NCI-H1694 treated with DMSO at 0.1 percent for 48 hours (cell line): ENCODE measurements around the gene LTBP1.
"Not testable (repeated sequence)": the region's sequence is repeated elsewhere in the genome, so short reads cannot be mapped to it uniquely, and the experiment has no call there.

Source experiments
- DNase-seq: peaks from one replicate; lab custom pipeline; 2025; lab: John Stamatoyannopoulos, UW

LTBP1 gene

DNA sequence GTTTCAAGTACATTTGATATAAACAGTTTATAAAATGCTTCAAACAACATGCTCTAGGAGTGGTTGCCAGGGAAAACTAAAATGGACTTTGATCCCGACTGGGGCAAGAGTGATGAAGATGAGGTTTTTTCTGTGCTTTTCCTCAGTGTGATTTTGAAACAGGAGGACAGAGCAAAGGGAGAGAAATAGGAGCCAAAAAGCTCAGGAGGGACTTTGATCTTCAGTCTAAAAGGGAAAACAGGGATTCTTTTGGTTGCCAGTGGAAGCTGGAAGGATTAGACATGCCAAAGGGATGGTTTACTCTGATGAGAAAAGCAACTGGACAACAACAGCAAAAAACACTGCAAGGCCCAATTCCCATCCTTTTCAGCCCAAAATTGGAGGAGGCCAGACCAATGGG lies 95.5 kb downstream of the LTBP1 start:
- no peak for DNase-seq

DNA sequence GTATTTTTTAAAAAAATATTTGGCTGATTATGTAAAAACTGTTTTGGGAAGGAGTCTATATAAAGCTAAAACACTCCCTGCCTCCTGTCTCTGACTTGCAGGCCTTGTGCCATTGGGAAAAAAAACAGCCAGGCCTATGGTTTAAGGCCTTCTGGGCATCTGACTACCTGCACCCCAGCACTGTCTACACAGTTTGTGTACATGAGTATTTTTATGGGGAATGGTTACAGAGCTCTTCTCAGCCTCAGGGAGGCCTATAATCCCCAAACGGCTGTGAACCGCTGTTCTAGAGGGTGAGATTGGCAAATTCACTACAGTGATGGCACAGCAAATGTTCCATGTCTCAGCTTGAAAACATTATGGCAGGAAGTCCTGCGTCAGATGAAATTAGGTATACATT lies 96.1 kb downstream of the LTBP1 start:
- DNase-seq = no peak

DNA sequence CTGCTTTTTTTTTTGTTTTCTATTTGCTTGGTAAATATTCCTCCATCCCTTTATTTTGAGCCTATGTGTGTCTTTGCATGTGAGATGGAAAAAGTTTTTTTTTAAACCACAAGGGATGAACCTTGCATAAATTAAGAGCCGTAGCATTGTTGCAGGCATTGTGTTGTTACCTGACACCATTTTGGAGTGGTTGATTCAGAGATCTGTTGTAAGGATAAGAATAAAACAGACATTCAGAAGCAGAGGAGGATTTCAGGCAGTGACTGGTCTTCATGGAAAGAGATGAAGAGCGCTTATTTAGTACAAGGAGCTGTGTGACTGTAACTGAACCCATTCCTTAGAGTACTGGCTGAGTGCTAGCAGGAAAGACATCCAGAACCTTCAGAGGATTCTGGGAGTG lies 101.2 kb downstream of the LTBP1 start:
- DNase-seq = no peak

DNA sequence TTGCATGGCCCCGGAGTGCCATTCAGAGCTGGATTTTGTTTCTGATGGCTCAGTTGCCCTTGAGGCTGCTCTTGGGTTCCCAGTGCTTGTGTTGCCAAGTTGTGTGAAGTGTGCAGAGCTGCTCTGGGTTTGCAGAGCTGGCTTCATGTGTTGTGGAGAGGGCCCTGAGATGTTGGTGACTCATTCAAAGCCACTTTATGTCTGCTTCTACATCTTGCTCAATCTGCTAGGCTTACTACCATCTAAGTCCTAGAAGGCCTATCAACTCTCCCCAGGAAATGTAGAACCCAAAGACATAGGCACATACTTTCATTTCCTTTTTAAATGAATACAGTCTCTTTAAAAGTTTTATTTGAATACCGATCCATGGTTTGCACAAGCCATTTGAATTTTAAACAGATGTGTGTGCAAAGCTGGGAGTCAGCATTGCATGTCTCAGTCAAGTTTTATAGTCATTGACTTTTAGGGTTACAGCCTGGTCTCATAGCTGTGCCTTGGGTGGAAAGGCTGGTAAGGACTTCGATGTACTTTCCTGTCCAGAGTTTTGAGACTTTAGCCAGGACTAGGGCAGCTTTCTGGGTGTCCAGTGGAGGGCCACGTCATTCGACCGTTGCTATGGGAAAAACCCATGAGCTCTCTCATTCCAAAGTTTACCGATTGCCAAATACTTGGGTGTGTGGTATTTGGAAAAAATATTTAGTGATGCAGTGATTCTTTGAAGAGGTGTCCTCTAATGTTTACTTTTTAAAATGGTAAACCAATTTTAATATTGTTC lies 105.0 kb downstream of the LTBP1 start:
- DNase-seq = no peak

DNA sequence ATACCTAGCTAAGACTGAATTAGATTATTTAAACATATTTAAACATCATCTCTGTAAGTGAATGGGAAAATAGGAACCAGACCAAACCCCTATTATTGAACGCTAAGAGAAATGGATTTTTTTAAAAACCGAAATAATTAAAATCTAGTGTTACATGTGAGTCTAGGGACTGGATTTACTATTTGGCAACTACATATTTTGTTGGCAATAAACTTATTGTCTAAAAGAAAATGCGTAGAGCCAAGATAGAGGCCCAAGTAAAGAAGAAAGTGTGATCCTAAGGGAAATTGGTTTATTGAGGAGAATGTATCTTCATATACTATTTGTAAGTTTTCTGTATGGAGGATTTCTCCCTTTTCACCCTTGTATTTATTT lies 105.6 kb downstream of the LTBP1 start:
- no peak for DNase-seq

DNA sequence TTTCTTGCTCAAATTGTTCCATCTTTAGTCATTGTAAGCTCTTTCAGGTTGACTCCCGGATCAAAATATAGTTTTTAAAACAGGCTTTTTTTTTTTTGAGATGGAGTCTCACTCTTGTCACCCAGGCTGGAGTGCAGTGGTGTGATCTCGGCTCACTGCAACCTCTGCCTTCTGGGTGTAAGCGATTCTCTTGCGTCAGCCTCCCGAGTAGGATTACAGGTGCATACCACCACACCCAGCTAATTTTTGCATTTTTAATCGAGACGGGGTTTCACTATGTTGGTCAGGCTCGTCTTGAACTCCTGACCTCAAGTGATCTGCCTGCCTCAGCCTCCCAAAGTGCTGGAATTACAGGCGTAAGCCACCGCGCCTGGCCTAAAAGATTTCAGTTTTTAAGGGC lies 106.0 kb downstream of the LTBP1 start:
- not testable (repeated sequence) for DNase-seq

DNA sequence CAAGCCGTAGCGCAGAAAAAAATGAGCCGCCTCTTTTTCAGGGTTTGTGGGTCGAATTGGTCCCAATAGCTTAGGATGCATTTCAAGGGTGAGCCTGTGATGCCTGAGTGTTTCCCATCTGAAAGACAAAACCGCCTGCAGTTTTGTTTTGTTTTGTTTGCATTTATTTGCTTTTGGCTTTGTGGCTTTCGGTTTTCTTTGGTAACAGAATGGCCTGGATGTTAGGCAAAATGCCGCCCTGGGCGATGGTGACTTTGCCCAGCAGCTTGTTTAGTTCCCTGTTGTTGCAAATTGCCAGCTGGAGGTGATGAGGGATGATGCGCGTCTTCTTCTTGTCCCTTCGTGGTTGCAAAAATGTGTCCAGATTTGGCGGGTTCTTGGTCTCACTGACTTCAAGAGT lies 109.4 kb downstream of the LTBP1 start:
- DNase-seq = no peak

DNA sequence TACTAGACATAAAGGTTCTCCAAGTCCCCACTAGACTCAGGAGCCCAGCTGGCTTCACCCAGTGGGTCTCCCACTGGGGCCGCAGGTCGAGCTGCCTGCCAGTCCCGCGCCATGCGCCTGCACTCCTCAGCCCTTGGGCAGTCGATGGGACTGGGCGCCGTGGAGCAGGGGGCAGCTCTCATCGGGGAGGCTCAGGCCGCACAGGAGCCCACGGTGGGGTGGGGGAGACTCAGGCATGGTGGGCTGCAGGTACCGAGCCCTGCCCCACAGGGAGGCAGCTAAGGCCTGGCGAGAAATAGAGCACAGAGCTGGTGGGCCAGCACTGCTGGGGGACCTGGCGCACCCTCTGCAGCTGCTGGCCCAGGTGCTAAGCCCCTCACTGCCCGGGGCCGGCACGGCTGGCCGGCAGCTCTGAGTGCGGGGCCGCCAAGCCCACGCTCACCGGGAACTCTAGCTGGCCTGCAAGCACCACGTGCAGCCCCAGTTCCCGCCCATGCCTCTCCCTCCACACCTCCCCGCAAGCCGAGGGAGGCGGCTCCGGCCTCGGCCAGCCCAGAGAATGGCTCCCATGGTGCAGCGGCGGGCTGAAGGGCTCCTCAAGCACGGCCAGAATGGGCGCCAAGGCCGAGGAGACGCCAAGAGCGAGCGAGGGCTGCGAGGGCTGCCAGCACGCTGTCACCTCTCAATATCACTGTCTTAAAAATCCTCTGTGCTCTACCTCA lies 110.7 kb downstream of the LTBP1 start:
- not testable (repeated sequence) for DNase-seq

DNA sequence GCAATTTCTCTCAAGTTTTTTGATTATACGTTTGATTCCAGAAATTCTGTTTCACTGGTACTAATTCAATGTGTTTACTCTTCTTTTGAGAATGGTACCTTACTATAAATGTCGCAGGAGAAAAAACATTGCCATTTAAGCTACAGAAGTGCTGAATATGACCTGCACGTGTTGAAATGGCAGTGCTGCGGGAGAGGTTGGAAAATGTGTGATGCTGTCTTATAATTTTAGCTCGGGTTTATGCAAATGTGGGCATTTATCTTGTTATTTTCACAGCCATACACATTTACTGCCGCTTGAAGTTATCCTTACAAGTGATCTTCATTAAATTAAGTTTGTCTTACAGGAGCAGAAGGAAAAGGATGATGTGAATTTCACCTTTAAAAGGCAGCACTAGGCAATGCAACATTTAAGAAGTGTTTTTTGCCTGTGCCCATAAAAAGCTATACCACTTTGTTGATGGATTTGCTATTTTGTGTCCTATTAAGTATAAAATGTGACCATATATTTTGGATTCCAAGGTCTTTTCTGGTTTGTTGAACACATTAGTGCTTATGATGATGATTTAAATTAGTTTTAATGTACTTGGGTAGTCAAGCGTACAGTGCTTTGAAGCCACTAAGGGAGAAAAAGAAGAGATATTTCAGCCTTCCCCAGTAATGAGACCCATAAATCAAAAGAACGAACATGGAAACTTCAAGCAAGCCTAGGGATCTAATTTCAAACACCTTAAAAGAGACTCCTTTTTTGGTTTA lies 112.1 kb downstream of the LTBP1 start:
- no peak for DNase-seq

DNA sequence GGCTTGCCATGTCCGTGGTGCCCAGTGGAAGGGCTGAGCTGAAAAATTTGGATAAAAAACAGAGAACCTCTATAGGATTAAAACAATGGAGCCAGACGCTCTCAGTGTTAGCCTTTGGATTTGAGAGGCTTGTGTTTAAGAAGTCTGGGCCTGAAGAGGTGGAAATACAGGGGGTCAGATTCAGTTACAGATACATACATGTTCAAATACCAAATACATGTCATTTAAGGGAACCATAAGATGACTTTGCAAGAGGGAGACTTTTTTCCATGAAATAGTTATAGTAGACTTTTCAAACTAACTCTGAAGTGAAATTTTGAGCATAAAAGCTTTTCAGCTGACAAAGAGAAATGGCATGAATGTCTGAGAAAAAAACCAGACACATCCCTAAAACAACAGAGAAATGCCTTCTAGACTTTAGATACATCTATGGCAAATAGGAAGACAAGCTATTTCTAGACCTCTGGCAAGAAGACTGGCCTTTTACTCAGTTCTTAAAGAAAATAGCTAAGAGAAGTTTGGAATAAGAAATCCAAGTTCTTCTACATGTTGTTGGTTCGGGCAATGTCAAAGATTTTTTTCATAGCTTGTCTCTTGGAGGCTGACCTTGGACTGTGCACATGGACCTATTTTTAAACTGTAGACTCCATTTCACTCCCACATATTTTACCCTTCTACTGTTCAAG lies 112.9 kb downstream of the LTBP1 start:
- no peak for DNase-seq

DNA sequence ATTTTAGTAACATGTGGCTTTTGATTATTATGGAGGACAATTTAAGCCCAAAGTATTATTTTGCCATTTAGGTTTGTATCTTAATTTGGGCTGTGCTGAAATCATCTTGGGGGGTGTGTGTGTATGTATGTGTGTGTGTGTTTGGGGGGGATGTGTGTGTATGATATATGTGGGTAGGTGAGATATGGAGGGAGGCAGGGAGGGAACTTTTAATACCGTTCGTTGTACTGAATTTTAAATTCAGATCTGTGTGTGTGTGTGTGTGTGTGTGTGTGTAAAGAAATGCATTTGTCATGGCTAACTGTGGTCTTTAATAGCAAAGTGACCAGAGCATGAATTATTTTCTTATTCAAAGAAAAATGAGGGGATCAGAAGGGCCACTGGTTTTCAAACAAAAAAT lies 113.7 kb downstream of the LTBP1 start:
- DNase-seq = no peak

DNA sequence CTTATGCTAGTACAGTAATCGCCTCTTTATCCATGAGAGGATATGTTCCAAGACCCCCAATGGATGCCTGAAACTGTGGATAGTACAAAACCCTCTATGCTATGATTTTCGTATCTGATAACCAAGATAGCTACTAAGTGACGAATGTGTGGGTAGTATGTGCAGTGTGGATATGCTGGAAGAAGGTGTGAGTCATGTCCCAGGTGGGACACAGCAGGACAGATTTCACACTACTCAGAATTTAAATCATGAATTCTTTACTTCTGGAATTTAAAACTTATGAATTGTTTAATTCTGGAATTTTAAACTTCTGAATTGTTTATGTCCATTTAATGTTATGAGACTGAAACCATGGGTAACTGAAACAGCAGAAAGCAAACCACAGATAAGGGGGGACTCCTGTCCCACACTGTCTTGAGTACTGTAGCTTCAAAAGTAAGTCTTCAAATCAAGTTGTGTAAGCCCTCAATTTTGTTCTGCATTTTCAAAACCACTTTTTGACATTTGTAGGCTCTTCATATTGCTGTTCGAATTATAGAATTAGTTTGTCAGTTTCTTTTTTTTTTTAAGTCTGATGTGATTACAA lies 116.0 kb downstream of the LTBP1 start:
- no peak for DNase-seq

DNA sequence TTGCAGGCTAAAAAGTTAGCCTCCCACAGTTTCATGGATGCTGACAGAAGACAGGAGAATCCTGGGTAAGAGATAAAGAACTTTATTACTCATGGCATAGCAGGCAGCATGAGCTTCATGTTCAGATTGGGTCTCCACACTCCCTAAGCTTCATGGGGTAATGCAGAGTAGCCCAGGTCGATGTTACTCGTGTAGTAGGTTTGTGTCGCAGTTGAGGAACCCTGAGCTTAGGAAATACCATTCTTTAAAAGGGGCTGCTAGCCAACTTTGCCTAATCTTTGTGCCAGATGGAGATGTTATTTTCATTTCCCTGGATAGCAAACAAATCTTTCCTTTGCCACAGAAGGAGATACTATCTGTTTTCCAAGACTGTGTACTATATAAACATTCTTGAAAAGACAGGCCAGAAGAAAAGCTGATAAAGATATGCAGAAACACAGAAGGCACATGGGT lies 117.6 kb downstream of the LTBP1 start:
- no peak for DNase-seq

DNA sequence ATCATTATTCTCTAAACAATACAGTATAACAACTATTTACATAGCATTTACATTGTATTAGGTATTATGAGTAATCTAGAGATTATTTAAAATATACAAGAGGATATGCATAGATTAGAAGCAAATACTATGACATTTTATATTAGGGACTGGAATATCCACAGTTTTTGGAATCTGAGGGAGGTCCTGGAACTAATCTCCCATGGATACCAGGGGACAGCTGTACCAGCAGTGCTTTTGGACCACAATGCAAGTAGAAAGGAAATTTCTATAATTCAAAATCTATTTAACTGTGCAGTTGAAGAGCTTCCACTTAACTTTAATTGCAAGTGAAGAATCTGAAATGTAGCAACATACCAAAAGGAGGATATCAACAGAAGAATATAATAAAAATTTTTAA lies 120.8 kb downstream of the LTBP1 start:
- DNase-seq = peak; percentile 91

DNA sequence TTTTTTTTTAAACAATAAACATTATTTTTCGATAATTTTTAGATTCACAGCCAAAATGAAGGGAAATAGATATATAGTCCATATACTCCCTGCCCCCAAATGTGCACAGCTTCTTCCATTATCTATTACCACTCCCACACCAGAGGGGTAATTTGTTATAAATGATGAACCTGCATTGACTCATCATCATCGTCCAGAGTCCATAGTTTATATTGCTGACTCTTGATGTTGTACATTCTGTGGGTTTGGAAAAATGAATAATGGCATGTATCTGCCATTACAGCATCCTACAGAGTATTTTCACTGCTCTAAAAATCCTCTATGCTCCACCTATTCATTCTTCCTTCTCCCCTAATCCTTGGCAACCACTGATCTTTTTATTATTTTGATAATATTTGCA lies 121.5 kb downstream of the LTBP1 start:
- DNase-seq = peak; percentile 18

DNA sequence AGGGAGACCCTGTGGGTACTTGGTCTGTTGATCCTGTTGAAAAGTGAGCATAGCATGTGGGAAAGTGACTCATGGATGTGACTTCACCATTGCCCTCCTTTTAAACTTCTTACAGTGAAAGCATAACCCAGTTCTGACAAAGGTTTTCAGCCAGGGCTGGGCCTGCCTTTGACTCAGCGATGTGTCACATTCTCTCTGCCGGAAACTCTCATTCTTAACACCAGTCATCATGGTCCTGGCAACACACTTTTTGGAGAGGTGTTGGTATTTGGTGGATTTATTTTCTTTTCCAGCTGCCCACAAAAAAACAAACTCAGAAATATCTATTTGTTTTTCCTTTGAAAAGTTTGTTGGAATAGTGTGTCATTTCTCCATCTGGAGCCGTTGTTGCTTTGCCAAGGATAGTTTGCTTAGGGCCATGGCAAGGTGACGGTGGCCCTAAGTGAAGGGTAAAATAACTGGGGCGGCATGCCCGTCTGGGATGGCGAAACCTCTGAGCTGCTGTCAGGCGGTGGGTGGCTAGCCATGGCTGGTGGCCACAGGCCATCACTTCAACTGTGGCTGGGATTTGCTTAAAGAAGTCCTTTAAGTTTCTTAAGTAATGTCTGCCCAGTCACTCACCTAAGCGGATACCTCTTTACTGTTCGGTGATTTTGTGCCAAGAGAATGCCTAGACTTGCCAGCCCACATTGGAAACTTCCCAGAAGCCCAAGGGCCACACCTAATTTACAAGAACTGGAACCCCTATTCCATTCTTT lies 123.3 kb downstream of the LTBP1 start:
- no peak for DNase-seq

DNA sequence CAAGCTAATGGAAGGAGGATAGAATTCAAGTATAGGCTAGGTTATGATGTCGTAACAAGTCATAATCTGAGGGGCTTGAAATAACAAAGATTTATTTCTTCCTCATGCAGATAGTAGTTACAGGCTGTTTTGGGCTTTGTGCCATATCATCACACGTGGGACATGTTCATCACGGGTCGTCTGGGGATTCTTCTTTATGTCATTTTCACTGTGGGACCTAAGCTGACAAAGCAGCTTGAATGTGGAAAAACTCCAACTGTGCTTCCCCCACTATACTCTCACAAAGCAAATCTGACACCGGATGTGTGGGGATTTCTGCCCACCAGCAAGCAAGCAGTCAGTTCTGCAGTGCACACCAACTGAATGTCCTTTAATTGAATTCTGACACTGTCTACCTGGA lies 124.8 kb downstream of the LTBP1 start:
- DNase-seq = no peak

DNA sequence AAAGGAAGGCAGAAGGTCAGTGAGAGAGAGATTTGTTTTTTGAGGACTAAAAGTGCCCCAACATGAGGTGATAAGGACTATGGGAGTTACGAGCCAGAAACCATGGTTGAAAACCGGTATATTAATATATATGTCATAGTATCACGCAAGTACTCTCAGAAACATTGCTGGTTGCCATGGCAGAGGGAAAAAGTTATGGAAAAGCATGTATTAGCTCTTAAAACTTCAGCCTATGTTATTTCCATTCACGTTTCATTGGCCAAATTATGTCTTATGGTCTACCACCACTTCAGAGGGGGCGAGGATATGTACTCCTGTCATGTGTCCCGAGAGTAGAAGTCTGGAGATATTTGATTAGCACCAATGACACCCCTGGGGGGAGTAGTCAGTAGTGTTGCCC lies 125.9 kb downstream of the LTBP1 start:
- no peak for DNase-seq

DNA sequence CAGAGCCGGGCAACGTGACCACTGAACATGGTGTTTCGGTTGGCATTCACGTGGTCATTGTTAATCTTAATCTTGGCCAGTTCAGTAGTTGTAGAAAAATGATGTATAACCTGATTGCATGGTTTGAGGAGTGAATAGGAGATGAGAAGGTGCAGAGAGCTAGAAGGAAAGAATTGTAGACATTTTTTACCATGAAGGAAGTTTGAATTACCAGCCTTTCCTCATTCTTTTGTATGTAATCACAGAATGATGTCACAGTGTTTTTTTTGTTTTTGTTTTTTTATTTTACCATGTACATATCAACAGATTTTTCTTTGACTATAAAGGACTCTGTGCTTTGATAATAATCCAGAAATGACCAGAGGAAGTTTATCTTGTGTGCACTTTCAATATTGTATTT lies 126.3 kb downstream of the LTBP1 start:
- no peak for DNase-seq

DNA sequence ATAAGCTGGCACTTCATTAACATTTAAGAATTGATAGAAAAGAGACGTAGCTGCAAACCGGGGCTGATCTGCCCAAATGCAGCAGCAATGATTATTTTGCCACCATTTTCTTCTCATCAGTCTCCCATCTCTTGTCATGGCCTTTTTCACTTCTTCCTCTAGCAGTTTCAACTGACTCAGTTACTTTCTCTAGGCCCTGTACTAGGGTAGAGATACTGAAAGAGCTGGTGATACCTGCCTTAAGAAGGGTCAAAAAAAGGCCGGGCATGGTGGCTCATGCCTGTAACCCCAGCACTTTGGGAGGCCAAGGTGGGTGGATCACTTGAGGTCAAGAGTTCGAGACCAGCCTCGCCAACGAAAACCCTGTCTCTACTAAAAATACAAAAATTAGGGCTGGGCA lies 127.4 kb downstream of the LTBP1 start:
- no peak for DNase-seq

DNA sequence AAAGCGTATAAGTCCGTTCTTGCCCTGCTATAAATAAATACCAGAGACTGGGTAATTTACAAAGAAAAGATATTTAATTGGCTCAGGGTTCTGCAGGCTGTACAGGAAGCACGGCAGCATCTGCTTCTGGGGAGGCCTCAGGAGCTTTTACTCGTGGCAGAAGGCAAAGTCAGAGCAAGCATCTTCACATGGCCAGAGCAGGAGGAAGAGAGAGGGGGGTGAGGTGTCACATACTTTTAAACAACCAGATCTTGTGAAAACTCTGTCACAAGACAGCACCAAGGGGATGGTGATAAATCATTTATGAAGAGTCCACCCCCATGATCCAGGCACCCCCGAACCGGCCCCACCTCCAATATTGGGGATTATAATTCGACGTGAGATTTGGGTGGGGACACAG lies 130.6 kb downstream of the LTBP1 start:
- DNase-seq = no peak
